Keratinocyte (primary cell): ENCODE measurements around the gene IFT81. TPM values are rescaled to one million over a fixed set of nuclear protein-coding genes. Genes with fewer than 3 reads are reported as not detected.

Experiments
- DNase-seq: peaks from one replicate; pipeline ENCODE4 v3.0.0-alpha.2; 2011; ENCODE audit warnings: low read depth, missing footprints, low spot score
- FAIRE-seq: peaks from 2 replicates; lab custom pipeline; 2011; peaks lifted over from hg19 to GRCh38; lab: Jason Lieb, UNC
- H2AFZ ChIP-seq: 2 replicates; pipeline ENCODE4 v1.6.0; 2012; ENCODE audit warnings: low read length, control low read depth, inconsistent platforms; ENCODE audit not compliant: control insufficient read depth
- H3K27ac ChIP-seq: 2 replicates; pipeline ENCODE4 v1.5.1; 2011; ENCODE audit warnings: low read length; ENCODE audit not compliant: control insufficient read depth, insufficient read depth
- H3K27me3 ChIP-seq: 3 replicates; pipeline ENCODE4 v1.6.0; 2011; ENCODE audit warnings: low read length; ENCODE audit not compliant: control insufficient read depth, insufficient read depth; ENCODE audit errors: extremely low read depth
- H3K36me3 ChIP-seq, 2 experiments: 2 replicates in 1 of 2; 3 replicates in 1 of 2; pipeline ENCODE4 v1.5.1; 2011; ENCODE audit warnings: low read length in 2 of 2, mild to moderate bottlenecking in 1 of 2; ENCODE audit not compliant: control insufficient read depth in 2 of 2, insufficient read depth in 2 of 2; ENCODE audit errors: extremely low read depth in 1 of 2
- H3K4me1 ChIP-seq: 3 replicates; pipeline ENCODE4 v1.5.1; 2011; ENCODE audit warnings: low read length; ENCODE audit not compliant: control insufficient read depth, insufficient read depth; ENCODE audit errors: extremely low read depth
- H3K4me2 ChIP-seq: 3 replicates; pipeline ENCODE4 v1.6.0; 2011; ENCODE audit warnings: low read depth, low read length; ENCODE audit not compliant: control insufficient read depth, insufficient read depth; ENCODE audit errors: extremely low read depth
- H3K4me3 ChIP-seq, 3 experiments: fragments of 200-600 bp in 1 of 3; sonication (generic) in 1 of 3; 2 replicates in 2 of 3; 3 replicates in 1 of 3; pipeline ENCODE4 v1.5.1; 2011 to 2016; ENCODE audit warnings: low read length in 3 of 3, mild to moderate bottlenecking in 3 of 3, control low read depth in 2 of 3, inconsistent platforms in 1 of 3, low read depth in 1 of 3, mixed read lengths in 1 of 3, mixed run types in 1 of 3, moderate library complexity in 1 of 3; ENCODE audit not compliant: control insufficient read depth in 2 of 3, insufficient read depth in 2 of 3; ENCODE audit errors: extremely low read depth in 1 of 3
- H3K79me2 ChIP-seq: 2 replicates; pipeline ENCODE4 v1.6.0; 2012; ENCODE audit warnings: low read length; ENCODE audit not compliant: control insufficient read depth, insufficient read depth
- H3K9ac ChIP-seq: 3 replicates; pipeline ENCODE4 v1.6.0; 2011; ENCODE audit warnings: low read length; ENCODE audit not compliant: control insufficient read depth, insufficient read depth; ENCODE audit errors: extremely low read depth
- H3K9me1 ChIP-seq: 3 replicates; pipeline ENCODE4 v1.6.0; 2011; ENCODE audit warnings: low read length; ENCODE audit not compliant: control insufficient read depth, insufficient read depth; ENCODE audit errors: extremely low read depth
- H3K9me3 ChIP-seq: 2 replicates; pipeline ENCODE4 v1.5.1; 2012; ENCODE audit warnings: low read depth, low read length; ENCODE audit not compliant: control insufficient read depth
- H4K20me1 ChIP-seq: 3 replicates; pipeline ENCODE4 v1.6.0; 2011; ENCODE audit warnings: low read length; ENCODE audit not compliant: control insufficient read depth, insufficient read depth; ENCODE audit errors: extremely low read depth
- EZH2 ChIP-seq: IDR thresholded peaks from one replicate; pipeline ENCODE4 v1.6.1; 2012; ENCODE audit warnings: inconsistent platforms, mild to moderate bottlenecking, low read length, moderate library complexity
- dilution Hi-C: fragments of 300-500 bp; cut with MboI; formaldehyde crosslinking; loops from one replicate; pipeline ENCODE4 v1.7.0; 2020; ENCODE audit warnings: low sequenced_read_pairs; ENCODE audit not compliant: extremely low pct_ligation_motif_present
- polyA plus RNA-seq, 5 experiments: library from polyadenylated mRNA; depleted of rRNA in 3 of 5; stranded (reverse) in 3 of 5; stranded (forward) in 1 of 5; unstranded in 1 of 5; fragments of >200 nt; gene quantifications; 1 replicate in 1 of 5; 2 replicates in 3 of 5; 3 replicates in 1 of 5; pipeline versions ENCODE4 v1.2.1 to v1.2.3, GENCODE V29; 2011 to 2012; ENCODE audit warnings: missing spikeins in 2 of 5, low read depth in 1 of 5, low replicate concordance in 1 of 5
- TF ChIP-seq, protein P1 (sequence below), 3 experiments: IDR thresholded peaks in 1 of 3; conservative IDR thresholded peaks in 1 of 3; optimal IDR thresholded peaks in 1 of 3; 2 replicates in 2 of 3; 3 replicates in 1 of 3; pipeline versions ENCODE3 to v1.5.1; 2011; ENCODE audit warnings: low read length in 3 of 3, mild to moderate bottlenecking in 3 of 3, moderate library complexity in 2 of 3, control low read depth in 1 of 3, inconsistent platforms in 1 of 3; ENCODE audit not compliant: insufficient read depth in 2 of 3; ENCODE audit errors: extremely low read depth in 1 of 3

Gene IFT81
- polyA plus RNA-seq, 1 donor (not counting 4 experiments of a cell fraction or from before 2014, with no cell fraction given): 8.9 TPM

DNA sequence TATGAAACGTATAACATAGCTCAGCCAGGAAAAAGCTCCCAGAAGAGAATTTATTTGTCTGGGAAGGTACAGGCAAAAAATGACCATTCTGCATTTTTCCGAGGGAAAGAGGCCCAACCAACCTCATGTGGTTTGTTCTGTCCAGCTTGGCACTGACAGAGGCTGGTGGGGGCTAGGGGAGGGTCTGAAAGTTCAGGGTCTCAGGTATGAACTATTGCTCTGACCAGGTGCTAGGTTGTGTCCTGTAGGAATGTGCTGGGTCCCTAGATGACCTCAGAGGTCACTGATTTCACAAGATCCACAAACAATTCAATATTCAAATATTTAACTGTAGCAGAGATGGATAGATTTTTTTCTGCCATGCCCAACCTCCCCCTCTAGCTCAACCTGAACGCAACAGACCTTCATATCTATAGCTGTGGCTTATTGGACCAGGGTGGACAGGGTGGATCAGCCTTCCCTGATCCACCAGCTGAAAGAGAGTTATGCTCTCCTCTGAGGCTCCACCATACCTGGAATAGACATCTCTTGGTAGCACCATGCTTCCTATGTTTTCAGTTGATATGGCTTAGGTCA lies 32.9 kb upstream of the IFT81 start:
- dilution Hi-C loops: no loop called here
- Histone ChIP-seq H3K27ac (no peak overlapping the region), H3K9me3 (no peaks in the 10 kb centered on the region), H3K4me3 (no peak overlapping the region), H3K36me3 (no peaks in the 10 kb centered on the region), H3K4me2 (no peak overlapping the region), H3K79me2 (no peaks in the 10 kb centered on the region), H3K9ac (no peak overlapping the region), H4K20me1 (no peaks in the 10 kb centered on the region), H3K4me1 (no peaks in the 10 kb centered on the region), H3K9me1 (no peaks in the 10 kb centered on the region), H2AFZ (no peak overlapping the region), H3K27me3 (no peaks in the 10 kb centered on the region)
- DNase-seq: no peak
- no peak for FAIRE-seq
- TF ChIP-seq, protein P1, sequence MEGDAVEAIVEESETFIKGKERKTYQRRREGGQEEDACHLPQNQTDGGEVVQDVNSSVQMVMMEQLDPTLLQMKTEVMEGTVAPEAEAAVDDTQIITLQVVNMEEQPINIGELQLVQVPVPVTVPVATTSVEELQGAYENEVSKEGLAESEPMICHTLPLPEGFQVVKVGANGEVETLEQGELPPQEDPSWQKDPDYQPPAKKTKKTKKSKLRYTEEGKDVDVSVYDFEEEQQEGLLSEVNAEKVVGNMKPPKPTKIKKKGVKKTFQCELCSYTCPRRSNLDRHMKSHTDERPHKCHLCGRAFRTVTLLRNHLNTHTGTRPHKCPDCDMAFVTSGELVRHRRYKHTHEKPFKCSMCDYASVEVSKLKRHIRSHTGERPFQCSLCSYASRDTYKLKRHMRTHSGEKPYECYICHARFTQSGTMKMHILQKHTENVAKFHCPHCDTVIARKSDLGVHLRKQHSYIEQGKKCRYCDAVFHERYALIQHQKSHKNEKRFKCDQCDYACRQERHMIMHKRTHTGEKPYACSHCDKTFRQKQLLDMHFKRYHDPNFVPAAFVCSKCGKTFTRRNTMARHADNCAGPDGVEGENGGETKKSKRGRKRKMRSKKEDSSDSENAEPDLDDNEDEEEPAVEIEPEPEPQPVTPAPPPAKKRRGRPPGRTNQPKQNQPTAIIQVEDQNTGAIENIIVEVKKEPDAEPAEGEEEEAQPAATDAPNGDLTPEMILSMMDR (optimal IDR thresholded peaks at IDR 0.05 in 1 of 3, IDR thresholded peaks at IDR 0.05 in 1 of 3, conservative IDR thresholded peaks at IDR 0.05 in 1 of 3; ENCODE audit: extremely low read depth in 1 of 3, insufficient read depth in 2 of 3, low read length in 3 of 3): no peak
- TF ChIP-seq EZH2: no peak

DNA sequence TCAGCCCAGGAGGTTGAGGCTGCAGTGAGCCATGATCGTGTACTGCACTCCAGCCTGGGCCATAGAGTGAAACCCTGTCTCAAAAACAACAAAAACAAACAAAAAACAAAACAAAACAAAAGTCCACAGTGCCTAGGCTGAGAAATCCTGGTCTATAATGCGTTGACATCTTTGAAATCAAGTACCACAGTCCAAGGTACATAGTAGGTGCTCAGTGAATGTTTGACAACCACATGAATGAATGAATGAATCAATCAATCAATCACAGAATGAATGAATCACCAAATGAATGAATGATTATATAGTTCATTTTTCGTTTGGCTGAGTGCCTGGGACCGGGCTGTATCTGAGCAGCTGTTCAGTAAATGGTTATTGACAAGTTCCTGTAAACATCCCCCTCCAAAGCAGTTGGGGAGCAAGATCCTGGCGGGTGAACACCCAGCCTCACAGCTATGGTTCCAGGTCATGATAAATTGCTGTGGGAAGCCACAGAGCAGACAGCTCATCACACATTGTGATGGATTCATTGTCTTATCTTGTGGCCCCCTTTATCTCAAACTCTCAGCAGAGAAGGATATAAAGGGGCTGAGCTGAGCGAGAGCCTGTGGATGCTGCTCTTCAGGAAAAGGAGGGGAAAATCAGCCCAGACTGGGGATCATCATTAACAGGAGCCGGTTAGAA lies 30.4 kb upstream of the IFT81 start:
- dilution Hi-C loops: no loop called here
- no peak for FAIRE-seq
- no peak overlapping the region for H3K27ac ChIP-seq

More for the DNA sequence above, 30.4 kb upstream of the IFT81 start:
- Histone ChIP-seq H3K36me3 (no peaks in the 10 kb centered on the region), H3K9me1 (no peaks in the 10 kb centered on the region), H3K4me3 (no peak overlapping the region), H3K9ac (no peak overlapping the region), H3K4me2 (no peak overlapping the region), H2AFZ (no peak overlapping the region), H3K9me3 (no peaks in the 10 kb centered on the region), H3K27me3 (no peaks in the 10 kb centered on the region), H4K20me1 (no peaks in the 10 kb centered on the region), H3K4me1 (no peaks in the 10 kb centered on the region), H3K79me2 (no peaks in the 10 kb centered on the region)
- TF ChIP-seq EZH2: no peak
- TF ChIP-seq, protein P1 (optimal IDR thresholded peaks at IDR 0.05 in 1 of 3, IDR thresholded peaks at IDR 0.05 in 1 of 3, conservative IDR thresholded peaks at IDR 0.05 in 1 of 3; ENCODE audit: extremely low read depth in 1 of 3, insufficient read depth in 2 of 3, low read length in 3 of 3): no peak
- no peak for DNase-seq
